Measurements from ENCODE around the gene EMCN. TPM values are rescaled to one million over a fixed set of nuclear protein-coding genes. Genes with fewer than 3 reads are reported as not detected.
A peak's percentile ranks its signal among the peaks of the same experiment; 100 is the strongest.

The EMCN gene
- total and polyA plus RNA-seq, 2 experiments from 2014 or later, result 0.28 to 1.1 TPM

- Histone ChIP-seq H3K27ac (no peak overlapping the region), H3K4me3 (no peak overlapping the region), H3K9me3 (ENCODE audit: low read depth) (no peaks in the 10 kb centered on the region), H3K36me3 (no peaks in the 10 kb centered on the region), H3K4me1 (ENCODE audit: low read depth) (no peaks in the 10 kb centered on the region), H3K27me3 (no peaks in the 10 kb centered on the region)
- TF ChIP-seq, protein P1, sequence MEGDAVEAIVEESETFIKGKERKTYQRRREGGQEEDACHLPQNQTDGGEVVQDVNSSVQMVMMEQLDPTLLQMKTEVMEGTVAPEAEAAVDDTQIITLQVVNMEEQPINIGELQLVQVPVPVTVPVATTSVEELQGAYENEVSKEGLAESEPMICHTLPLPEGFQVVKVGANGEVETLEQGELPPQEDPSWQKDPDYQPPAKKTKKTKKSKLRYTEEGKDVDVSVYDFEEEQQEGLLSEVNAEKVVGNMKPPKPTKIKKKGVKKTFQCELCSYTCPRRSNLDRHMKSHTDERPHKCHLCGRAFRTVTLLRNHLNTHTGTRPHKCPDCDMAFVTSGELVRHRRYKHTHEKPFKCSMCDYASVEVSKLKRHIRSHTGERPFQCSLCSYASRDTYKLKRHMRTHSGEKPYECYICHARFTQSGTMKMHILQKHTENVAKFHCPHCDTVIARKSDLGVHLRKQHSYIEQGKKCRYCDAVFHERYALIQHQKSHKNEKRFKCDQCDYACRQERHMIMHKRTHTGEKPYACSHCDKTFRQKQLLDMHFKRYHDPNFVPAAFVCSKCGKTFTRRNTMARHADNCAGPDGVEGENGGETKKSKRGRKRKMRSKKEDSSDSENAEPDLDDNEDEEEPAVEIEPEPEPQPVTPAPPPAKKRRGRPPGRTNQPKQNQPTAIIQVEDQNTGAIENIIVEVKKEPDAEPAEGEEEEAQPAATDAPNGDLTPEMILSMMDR (IDR thresholded peaks at IDR 0.05; ENCODE audit: low read depth, low read length), result no peak
- DNase-seq (ENCODE audit: low read depth in 1 of 2, low spot score in 1 of 2), result no peak
These were observed 87.4 kb downstream of the EMCN start for GRCh38 chr4:100430451-100430850.

DNA sequence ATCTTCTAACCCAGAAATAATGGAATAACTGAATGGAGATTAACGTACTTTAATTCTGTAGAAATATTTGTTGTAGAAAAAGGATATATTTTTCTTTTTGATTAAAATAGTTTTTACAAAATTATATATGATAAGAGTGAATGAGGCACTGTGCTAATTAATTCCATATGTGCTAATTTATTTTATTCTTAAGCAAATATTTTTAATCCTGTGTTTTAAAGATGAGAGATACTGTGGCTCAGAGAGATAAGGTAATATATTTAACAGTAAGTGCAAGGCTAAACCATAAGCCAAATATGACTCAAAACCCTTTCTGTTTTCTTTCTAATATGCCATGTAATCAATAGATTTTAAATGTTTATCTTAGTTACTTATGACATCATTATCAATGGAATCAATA, 88.2 kb downstream of the EMCN start:
- Histone ChIP-seq H3K4me3 (no peak overlapping the region), H3K36me3 (no peaks in the 10 kb centered on the region), H3K27me3 (no peaks in the 10 kb centered on the region), H3K27ac (no peak overlapping the region), H3K9me3 (ENCODE audit: low read depth) (no peaks in the 10 kb centered on the region), H3K4me1 (ENCODE audit: low read depth) (no peaks in the 10 kb centered on the region)
- DNase-seq (ENCODE audit: low read depth in 1 of 2, low spot score in 1 of 2), result no peak
- TF ChIP-seq, protein P1 (IDR thresholded peaks at IDR 0.05; ENCODE audit: low read depth, low read length), result no peak

DNA sequence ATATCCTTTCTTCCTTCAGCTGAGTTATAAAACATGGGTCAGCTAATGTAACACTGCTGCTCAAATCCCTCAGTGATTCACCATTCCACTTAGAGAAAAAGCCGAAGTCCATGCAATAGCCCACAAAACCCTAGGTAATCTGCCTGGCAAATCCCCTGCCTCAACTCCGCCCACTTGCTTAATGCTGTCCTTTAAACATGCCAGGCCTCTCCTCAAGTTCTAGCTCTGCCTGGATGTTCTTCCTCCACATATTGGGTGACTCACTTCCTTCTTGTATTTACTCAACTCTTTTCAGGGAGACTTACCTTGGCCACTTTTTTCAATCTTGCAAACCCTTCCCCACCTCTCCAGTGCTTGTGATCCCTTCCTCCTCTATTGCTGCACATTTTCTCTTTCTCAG, 89.8 kb downstream of the EMCN start:
- peak in 1 of 2 donors; percentile 67 for DNase-seq (ENCODE audit: low read depth in 1 of 2, low spot score in 1 of 2)
- Histone ChIP-seq H3K4me3 (no peak overlapping the region), H3K4me1 (ENCODE audit: low read depth) (no peaks in the 10 kb centered on the region), H3K36me3 (no peaks in the 10 kb centered on the region), H3K9me3 (ENCODE audit: low read depth) (no peaks in the 10 kb centered on the region), H3K27ac (no peak overlapping the region), H3K27me3 (no peaks in the 10 kb centered on the region)
- TF ChIP-seq, protein P1 (IDR thresholded peaks at IDR 0.05; ENCODE audit: low read depth, low read length), result no peak

GRCh38 chr4:100424376-100424775, 93.4 kb downstream of the EMCN start:
- DNase-seq (ENCODE audit: low read depth in 1 of 2, low spot score in 1 of 2), result no peak
- TF ChIP-seq, protein P1 (IDR thresholded peaks at IDR 0.05; ENCODE audit: low read depth, low read length), result no peak
- no peaks in the 10 kb centered on the region for H3K36me3 ChIP-seq
- no peak overlapping the region for H3K27ac ChIP-seq
- H3K4me3 ChIP-seq, result no peak overlapping the region
- no peaks in the 10 kb centered on the region for H3K27me3 ChIP-seq
- H3K9me3 ChIP-seq (ENCODE audit: low read depth), result no peaks in the 10 kb centered on the region
- no peaks in the 10 kb centered on the region for H3K4me1 ChIP-seq (ENCODE audit: low read depth)

DNA sequence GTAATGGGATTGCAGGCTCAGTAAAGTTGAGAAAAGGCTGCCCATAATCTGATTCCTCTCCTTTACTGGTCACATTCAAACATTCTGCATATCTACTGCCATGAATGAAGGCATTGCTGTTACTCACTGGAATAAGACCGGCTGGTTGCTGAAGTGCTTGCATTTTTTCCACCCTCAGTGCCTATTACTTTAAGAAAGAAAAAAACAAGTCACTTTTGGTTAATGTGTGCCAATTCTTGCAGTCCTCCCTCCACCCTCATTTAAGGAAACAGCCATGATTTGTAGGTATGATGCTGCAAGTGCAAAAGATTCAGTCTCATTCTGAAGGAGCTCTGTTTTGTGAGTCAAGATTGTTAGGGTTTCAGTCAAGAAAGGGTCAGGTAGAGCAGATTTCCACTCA, 94.9 kb downstream of the EMCN start:
- no peak overlapping the region for H3K27ac ChIP-seq
- H3K36me3 ChIP-seq, result no peaks in the 10 kb centered on the region
- no peaks in the 10 kb centered on the region for H3K27me3 ChIP-seq
- TF ChIP-seq, protein P1 (IDR thresholded peaks at IDR 0.05; ENCODE audit: low read depth, low read length), result no peak
- DNase-seq (ENCODE audit: low read depth in 1 of 2, low spot score in 1 of 2), result peak in 1 of 2 donors; percentile 22
- H3K4me3 ChIP-seq, result no peak overlapping the region
- no peaks in the 10 kb centered on the region for H3K4me1 ChIP-seq (ENCODE audit: low read depth)
- H3K9me3 ChIP-seq (ENCODE audit: low read depth), result no peaks in the 10 kb centered on the region

Data from cardiac muscle cell (in vitro differentiated cells and primary cell).